B cell (primary cell): ENCODE data around the gene ATP2B3. TPM values are rescaled to one million over a fixed set of nuclear protein-coding genes. Genes with fewer than 3 reads are reported as not detected.

Source experiments
- ATAC-seq: fragments of 200-7000 bp; cut with Tn5 transposase; one replicate; pipeline ENCODE4 v1.10.0; 2021; ENCODE audit warnings: low read depth, mild to moderate bottlenecking, moderate number of reproducible peaks, moderate library complexity
- CTCF ChIA-PET: fragments of 350-600 bp; sonication (Branson Sonifier 250); formaldehyde crosslinking; loops from one replicate; lab custom pipeline; 2021; ENCODE audit warnings: antibody characterized with exemption, inconsistent platforms; lab: Charles Lee
- POLR2A ChIA-PET: fragments of 350-600 bp; sonication (Branson Sonifier 250); formaldehyde crosslinking; loops from one replicate; lab custom pipeline; 2021; ENCODE audit warnings: antibody characterized with exemption; lab: Charles Lee
- DNase-seq: peaks from one replicate; pipeline ENCODE4 v3.0.0; 2013
- H2AFZ ChIP-seq: 2 replicates; pipeline ENCODE4 v1.6.1; 2012; ENCODE audit warnings: mild to moderate bottlenecking, low read depth, low read length; ENCODE audit not compliant: insufficient read depth, poor library complexity, severe bottlenecking
- H3K27ac ChIP-seq, 2 donors: 1 replicate in 1 of 2; 2 replicates in 1 of 2; pipeline ENCODE4 v1.5.1; 2012 to 2013; ENCODE audit warnings: low read length in 2 of 2, mild to moderate bottlenecking in 2 of 2, moderate library complexity in 1 of 2
- H3K27me3 ChIP-seq, 4 experiments: fragments of 200-600 bp in 1 of 4; sonication (generic) in 1 of 4; replicated peaks in 1 of 4; 1 replicate in 2 of 4; 2 replicates in 2 of 4; pipeline versions ENCODE4 v1.6.1 to v1.7.0; 2013 to 2016; ENCODE audit warnings: low read length in 3 of 4, mild to moderate bottlenecking in 2 of 4, mixed read lengths in 1 of 4, moderate library complexity in 1 of 4; ENCODE audit not compliant: insufficient read depth in 4 of 4, control insufficient read depth in 3 of 4; ENCODE audit errors: control extremely low read depth in 1 of 4
- H3K36me3 ChIP-seq, 2 experiments: replicated peaks in 1 of 2; 1 replicate in 1 of 2; 2 replicates in 1 of 2; pipeline versions ENCODE4 v1.6.1 to v1.7.1; 2013; ENCODE audit warnings: low read length in 1 of 2; ENCODE audit not compliant: insufficient read depth in 2 of 2, control insufficient read depth in 1 of 2; ENCODE audit errors: control extremely low read depth in 1 of 2, extremely low read depth in 1 of 2
- H3K4me1 ChIP-seq, 2 donors: fragments of 200-600 bp in 1 of 2; sonication (generic) in 1 of 2; 1 replicate in 1 of 2; 2 replicates in 1 of 2; pipeline versions ENCODE4 v1.5.1 to v1.6.1; 2013 to 2017; ENCODE audit warnings: low read length in 2 of 2; ENCODE audit not compliant: control insufficient read depth in 2 of 2, insufficient read depth in 2 of 2
- H3K4me2 ChIP-seq: replicated peaks from 2 replicates; pipeline ENCODE3; 2012; ENCODE audit warnings: mild to moderate bottlenecking, low read depth, low read length; ENCODE audit not compliant: poor library complexity, severe bottlenecking
- H3K4me3 ChIP-seq, 5 experiments: fragments of 200-600 bp in 1 of 5; sonication (generic) in 1 of 5; 1 replicate in 3 of 5; 2 replicates in 2 of 5; pipeline versions ENCODE4 v1.5.1 to v1.7.0; 2011 to 2016; ENCODE audit warnings: low read length in 4 of 5, mild to moderate bottlenecking in 4 of 5, low read depth in 2 of 5, control low read depth in 1 of 5, moderate library complexity in 1 of 5; ENCODE audit not compliant: insufficient read depth in 1 of 5; ENCODE audit errors: control extremely low read depth in 1 of 5, extremely low read depth in 1 of 5
- H3K79me2 ChIP-seq: fragments of 200-600 bp; sonication (generic); one replicate; pipeline ENCODE4 v1.6.0; 2016; ENCODE audit warnings: low read length; ENCODE audit not compliant: control insufficient read depth, insufficient read depth
- H3K9ac ChIP-seq: fragments of 200-600 bp; sonication (generic); 2 replicates; pipeline ENCODE4 v1.6.1; 2017; ENCODE audit warnings: mild to moderate bottlenecking, low read length, moderate library complexity
- H3K9me3 ChIP-seq, 3 donors: one replicate each; pipeline versions ENCODE4 v1.6.1 to v1.7.1; 2013; ENCODE audit warnings: low read length in 2 of 3; ENCODE audit not compliant: control insufficient read depth in 2 of 3, insufficient read depth in 1 of 3; ENCODE audit errors: control extremely low read depth in 1 of 3
- H4K20me1 ChIP-seq: 2 replicates; pipeline ENCODE4 v1.6.0; 2012; ENCODE audit warnings: mild to moderate bottlenecking, low read length; ENCODE audit not compliant: insufficient read depth, control insufficient read depth, poor library complexity, severe bottlenecking
- H3K27ac Mint-ChIP-seq: one replicate; pipeline ENCODE4 v1.8.0; 2021; ENCODE audit warnings: mixed read lengths
- H3K27me3 Mint-ChIP-seq: one replicate; pipeline ENCODE4 v1.8.0; 2021; ENCODE audit warnings: mixed read lengths
- H3K4me1 Mint-ChIP-seq: one replicate; pipeline ENCODE4 v1.8.0; 2021; ENCODE audit warnings: mixed read lengths
- H3K4me3 Mint-ChIP-seq: one replicate; pipeline ENCODE4 v1.8.0; 2021; ENCODE audit warnings: mixed read lengths
- H3K9me3 Mint-ChIP-seq: one replicate; pipeline ENCODE4 v1.8.0; 2022; ENCODE audit warnings: mixed read lengths; ENCODE audit not compliant: insufficient read depth
- EZH2 ChIP-seq: IDR thresholded peaks from 2 replicates; pipeline ENCODE4 v1.6.1; 2012; ENCODE audit warnings: borderline replicate concordance, low read depth, mild to moderate bottlenecking, moderate library complexity, low read length; ENCODE audit not compliant: insufficient read depth, poor library complexity, severe bottlenecking
- WGBS: methylation state at CpG from one replicate; pipeline ENCODE4 v1.1.5; 2013; ENCODE audit warnings: missing lambda C conversion rate; ENCODE audit not compliant: insufficient coverage; 5-methylcytosine and 5-hydroxymethylcytosine counted together
- intact Hi-C: fragments of 100-400 bp; cut with micrococcal nuclease; formaldehyde crosslinking; loops from one replicate; pipeline ENCODE4 v1.10.0; 2022
- polyA plus RNA-seq: library from polyadenylated mRNA; depleted of rRNA; stranded (reverse); fragments of >200 nt; gene quantifications from 2 replicates; pipeline ENCODE4 v1.2.3, GENCODE V29; 2012
- total RNA-seq, 2 donors: library from RNA; stranded (reverse); fragments of 120-200 nt in 1 of 2; gene quantifications; 1 replicate in 1 of 2; 2 replicates in 1 of 2; pipeline versions ENCODE4 v1.2.3 to v1.2.4, GENCODE V29; 2013 to 2022
- TF ChIP-seq, protein P1 (sequence below): fragments of 200-600 bp; IDR thresholded peaks from one replicate; pipeline ENCODE4 v1.8.0; 2022; ENCODE audit warnings: antibody characterized with exemption, mild to moderate bottlenecking

ATP2B3 gene
- total and polyA plus RNA-seq, 2 donors (not counting 1 experiment from before 2014, with no cell fraction given) = not detected

GRCh38 chrX:153549807-153550206 lies 32.4 kb downstream of the ATP2B3 start:
- H3K27me3 Mint-ChIP-seq = peaks cover 6% of the 10 kb centered on the region

DNA sequence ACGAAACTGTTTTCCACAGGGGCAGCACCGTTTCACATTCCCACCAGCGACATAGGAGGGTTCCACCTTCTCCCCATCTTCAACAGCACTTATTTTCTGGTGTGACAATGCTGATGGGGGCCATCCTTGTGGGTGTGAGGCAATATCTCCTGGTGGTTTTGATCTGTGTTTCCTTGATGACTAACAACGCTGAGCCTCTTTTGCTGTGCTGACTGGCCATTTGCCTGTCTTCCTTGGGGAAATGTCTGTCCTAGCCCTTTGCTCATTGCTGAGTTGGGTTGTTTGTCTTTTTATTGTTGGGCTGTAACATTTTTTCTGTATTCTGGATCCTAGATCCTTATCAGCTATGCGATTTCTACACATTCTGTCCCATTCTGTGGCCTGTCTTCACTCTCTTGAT lies 33.7 kb downstream of the ATP2B3 start:
- CTCF ChIA-PET = interaction anchor here (1.1 to 9.2 kb wide), 2 partner anchors 12 to 114 kb away, joined by 4 to 97 read pairs; no protein-coding TSS in a partner anchor
- Mint-ChIP-seq H3K27me3 (peaks cover 6% of the 10 kb centered on the region), H3K9me3 (no peaks in the 10 kb centered on the region), H3K4me1 (no peaks in the 10 kb centered on the region), H3K4me3 (no peak overlapping the region), H3K27ac (no peak overlapping the region)
- H3K36me3 ChIP-seq = no peaks in the 10 kb centered on the region
- POLR2A ChIA-PET = no interaction called here
- no peak for ATAC-seq
- no peak overlapping the region for H3K4me2 ChIP-seq
- H3K27me3 ChIP-seq = no peaks in the 10 kb centered on the region
- H3K27ac ChIP-seq = no peak overlapping the region
- H3K79me2 ChIP-seq = no peaks in the 10 kb centered on the region
- DNase-seq = no peak
- H3K4me3 ChIP-seq = no peak overlapping the region
- no peak overlapping the region for H3K9ac ChIP-seq
- H2AFZ ChIP-seq = no peak overlapping the region
- H3K4me1 ChIP-seq = no peaks in the 10 kb centered on the region
- no peaks in the 10 kb centered on the region for H4K20me1 ChIP-seq
- intact Hi-C loops = no loop called here
- no peak for TF ChIP-seq EZH2
- TF ChIP-seq, protein P1, sequence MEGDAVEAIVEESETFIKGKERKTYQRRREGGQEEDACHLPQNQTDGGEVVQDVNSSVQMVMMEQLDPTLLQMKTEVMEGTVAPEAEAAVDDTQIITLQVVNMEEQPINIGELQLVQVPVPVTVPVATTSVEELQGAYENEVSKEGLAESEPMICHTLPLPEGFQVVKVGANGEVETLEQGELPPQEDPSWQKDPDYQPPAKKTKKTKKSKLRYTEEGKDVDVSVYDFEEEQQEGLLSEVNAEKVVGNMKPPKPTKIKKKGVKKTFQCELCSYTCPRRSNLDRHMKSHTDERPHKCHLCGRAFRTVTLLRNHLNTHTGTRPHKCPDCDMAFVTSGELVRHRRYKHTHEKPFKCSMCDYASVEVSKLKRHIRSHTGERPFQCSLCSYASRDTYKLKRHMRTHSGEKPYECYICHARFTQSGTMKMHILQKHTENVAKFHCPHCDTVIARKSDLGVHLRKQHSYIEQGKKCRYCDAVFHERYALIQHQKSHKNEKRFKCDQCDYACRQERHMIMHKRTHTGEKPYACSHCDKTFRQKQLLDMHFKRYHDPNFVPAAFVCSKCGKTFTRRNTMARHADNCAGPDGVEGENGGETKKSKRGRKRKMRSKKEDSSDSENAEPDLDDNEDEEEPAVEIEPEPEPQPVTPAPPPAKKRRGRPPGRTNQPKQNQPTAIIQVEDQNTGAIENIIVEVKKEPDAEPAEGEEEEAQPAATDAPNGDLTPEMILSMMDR = no peak
- no peaks in the 10 kb centered on the region for H3K9me3 ChIP-seq
- WGBS = no CpG with 5 or more reads among the region's 5 CpGs

More at GRCh38 chrX:153549807-153550206, 32.4 kb downstream of the ATP2B3 start:
- ChIA-PET CTCF (interaction anchor here (9.2 kb wide), 1 partner anchor 115 kb away, joined by 97 read pairs; no protein-coding TSS in a partner anchor), POLR2A (no interaction called here)
- no peak overlapping the region for H2AFZ ChIP-seq
- no peaks in the 10 kb centered on the region for H3K4me1 ChIP-seq
- WGBS = 94% methylated on average over 10 of the region's 16 CpGs
- H3K9me3 ChIP-seq = no peaks in the 10 kb centered on the region
- H4K20me1 ChIP-seq = no peaks in the 10 kb centered on the region
- H3K9ac ChIP-seq = no peak overlapping the region
- intact Hi-C loops = no loop called here
- H3K9me3 Mint-ChIP-seq = no peaks in the 10 kb centered on the region
- H3K27ac ChIP-seq = no peak overlapping the region
- no peak for ATAC-seq
- DNase-seq = no peak
- TF ChIP-seq, protein P1 = no peak
- TF ChIP-seq EZH2 = no peak
- no peak overlapping the region for H3K4me3 Mint-ChIP-seq
- H3K27ac Mint-ChIP-seq = no peak overlapping the region
- H3K4me3 ChIP-seq = no peak overlapping the region
- H3K4me1 Mint-ChIP-seq = no peaks in the 10 kb centered on the region
- no peaks in the 10 kb centered on the region for H3K36me3 ChIP-seq
- no peaks in the 10 kb centered on the region for H3K27me3 ChIP-seq
- H3K79me2 ChIP-seq = no peaks in the 10 kb centered on the region
- no peak overlapping the region for H3K4me2 ChIP-seq
